ACC112 (cell line): Measurements from ENCODE around the gene FKBP2.
A peak's percentile ranks its signal among the peaks of the same experiment; 100 is the strongest.

ENCODE experiments used
- H2AFZ ChIP-seq: fragments of 200-600 bp; sonication (generic); one replicate; pipeline ENCODE4 v1.6.0; 2017; ENCODE audit warnings: antibody characterized with exemption, low read length; ENCODE audit not compliant: unreplicated experiment
- H3K27ac ChIP-seq: fragments of 200-600 bp; sonication (generic); 2 replicates; pipeline ENCODE4 v1.5.1; 2014; ENCODE audit warnings: low read depth, mild to moderate bottlenecking, antibody characterized with exemption, low read length, moderate library complexity
- H3K27me3 ChIP-seq: fragments of 200-600 bp; sonication (generic); 2 replicates; pipeline ENCODE4 v1.6.1; 2014; ENCODE audit warnings: mild to moderate bottlenecking, antibody characterized with exemption, low read length, moderate library complexity, mixed read lengths; ENCODE audit not compliant: insufficient read depth
- H3K36me3 ChIP-seq: fragments of 200-600 bp; sonication (generic); 2 replicates; pipeline ENCODE4 v1.6.1; 2016; ENCODE audit warnings: mild to moderate bottlenecking, antibody characterized with exemption, low read length, moderate library complexity, mixed read lengths; ENCODE audit not compliant: insufficient read depth
- H3K4me1 ChIP-seq: fragments of 200-600 bp; sonication (generic); one replicate; pipeline ENCODE4 v1.6.1; 2016; ENCODE audit warnings: low read length, mixed read lengths; ENCODE audit not compliant: insufficient read depth, unreplicated experiment, control insufficient read depth
- H3K4me3 ChIP-seq: fragments of 200-600 bp; sonication (generic); 2 replicates; pipeline ENCODE4 v1.5.1; 2014; ENCODE audit warnings: mild to moderate bottlenecking, low read depth, low read length
- H3K79me2 ChIP-seq: fragments of 200-600 bp; sonication (generic); one replicate; pipeline ENCODE4 v1.6.0; 2016; ENCODE audit warnings: low read length; ENCODE audit not compliant: control insufficient read depth, unreplicated experiment, insufficient read depth

FKBP2 gene

DNA sequence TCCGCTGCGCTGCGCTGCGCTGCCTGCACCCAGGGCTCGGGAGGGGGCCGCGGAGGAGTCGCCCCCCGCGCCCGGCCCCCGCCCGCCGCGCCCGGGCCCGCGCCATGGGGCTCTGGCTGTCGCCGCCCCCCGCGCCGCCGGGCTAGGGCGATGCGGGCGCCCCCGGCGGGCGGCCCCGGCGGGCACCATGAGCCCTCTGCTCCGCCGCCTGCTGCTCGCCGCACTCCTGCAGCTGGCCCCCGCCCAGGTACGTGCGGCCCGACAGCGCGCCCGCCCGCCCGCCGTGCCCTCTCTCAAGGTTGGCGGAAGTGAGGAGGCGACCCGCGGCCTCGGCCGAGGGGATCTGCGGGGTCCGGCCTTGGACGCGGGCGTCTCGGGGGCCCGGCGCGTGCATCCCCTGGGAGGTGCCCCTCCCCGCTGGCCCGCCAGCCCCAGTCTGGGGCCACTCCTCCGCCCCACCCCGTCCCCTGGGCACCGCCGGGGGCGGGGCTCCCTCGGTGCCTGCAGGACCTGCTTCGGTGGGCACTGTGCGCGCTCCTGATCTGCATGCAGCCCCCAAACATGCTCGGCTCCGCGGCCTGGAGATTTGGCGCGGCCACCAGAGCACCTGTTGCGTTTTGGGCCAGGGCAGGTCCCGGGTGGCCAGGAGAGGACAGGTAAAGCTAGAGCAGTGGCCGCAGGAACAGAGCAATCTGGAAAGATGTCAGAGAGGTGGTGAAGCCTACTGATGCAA, 6.1 kb upstream of the FKBP2 start:
- Histone ChIP-seq H3K4me1 (peaks cover 4% of the 10 kb centered on the region), H2AFZ (no peak overlapping the region), H3K36me3 (no peaks in the 10 kb centered on the region), H3K27me3 (no peaks in the 10 kb centered on the region), H3K27ac (no peak overlapping the region), H3K79me2 (peaks cover 11% of the 10 kb centered on the region), H3K4me3 (peak overlapping the region; percentile 84)

DNA sequence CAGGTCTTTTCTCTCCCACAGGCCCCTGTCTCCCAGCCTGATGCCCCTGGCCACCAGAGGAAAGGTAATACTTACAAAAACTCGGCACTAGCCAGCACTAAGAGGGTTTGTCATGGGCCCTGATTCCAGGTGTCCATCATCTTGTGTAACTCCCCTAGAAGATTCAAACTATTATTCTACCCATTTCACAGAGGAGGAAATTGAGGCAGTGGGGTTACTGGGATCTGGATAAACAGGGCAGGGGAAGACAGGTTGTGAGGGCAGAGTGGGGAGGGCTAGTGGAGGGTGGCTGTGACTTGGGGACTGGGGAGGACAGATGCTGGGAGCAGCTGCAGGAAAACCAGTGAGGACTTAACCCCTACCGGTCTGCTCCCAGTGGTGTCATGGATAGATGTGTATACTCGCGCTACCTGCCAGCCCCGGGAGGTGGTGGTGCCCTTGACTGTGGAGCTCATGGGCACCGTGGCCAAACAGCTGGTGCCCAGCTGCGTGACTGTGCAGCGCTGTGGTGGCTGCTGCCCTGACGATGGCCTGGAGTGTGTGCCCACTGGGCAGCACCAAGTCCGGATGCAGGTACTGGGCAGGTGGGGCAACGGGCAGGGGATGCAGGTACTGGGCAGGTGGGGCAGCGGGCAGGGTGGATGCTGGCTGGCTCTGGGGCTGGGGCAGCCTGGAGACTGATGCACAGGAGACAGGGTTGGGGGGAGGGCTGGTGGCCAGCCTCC, 5.3 kb upstream of the FKBP2 start:
- Histone ChIP-seq H3K4me1 (peaks cover 11% of the 10 kb centered on the region), H3K79me2 (peaks cover 11% of the 10 kb centered on the region), H3K36me3 (no peaks in the 10 kb centered on the region), H2AFZ (no peak overlapping the region), H3K4me3 (peak overlapping the region; percentile 84), H3K27ac (no peak overlapping the region), H3K27me3 (no peaks in the 10 kb centered on the region)

DNA sequence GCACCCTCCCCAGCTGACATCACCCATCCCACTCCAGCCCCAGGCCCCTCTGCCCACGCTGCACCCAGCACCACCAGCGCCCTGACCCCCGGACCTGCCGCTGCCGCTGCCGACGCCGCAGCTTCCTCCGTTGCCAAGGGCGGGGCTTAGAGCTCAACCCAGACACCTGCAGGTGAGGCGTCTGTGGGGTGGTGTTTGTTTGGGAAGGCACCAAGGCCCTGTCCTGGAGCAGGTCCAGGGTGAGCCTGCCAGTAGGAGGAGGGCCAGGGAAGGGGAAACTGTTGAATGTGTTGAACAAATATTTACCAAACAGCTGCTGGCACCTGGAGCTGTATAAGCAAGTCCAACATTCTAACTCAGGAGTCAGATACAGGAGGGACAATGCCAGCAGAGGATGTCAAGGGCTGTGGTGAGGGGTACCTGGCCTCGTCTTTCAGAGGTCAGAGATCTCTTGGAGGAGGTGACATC, 3.4 kb upstream of the FKBP2 start:
- Histone ChIP-seq H3K27me3 (no peaks in the 10 kb centered on the region), H3K79me2 (peaks cover 17% of the 10 kb centered on the region), H3K27ac (no peak overlapping the region), H3K36me3 (no peaks in the 10 kb centered on the region), H3K4me3 (no peak overlapping the region), H3K4me1 (peaks cover 15% of the 10 kb centered on the region), H2AFZ (no peak overlapping the region)

DNA sequence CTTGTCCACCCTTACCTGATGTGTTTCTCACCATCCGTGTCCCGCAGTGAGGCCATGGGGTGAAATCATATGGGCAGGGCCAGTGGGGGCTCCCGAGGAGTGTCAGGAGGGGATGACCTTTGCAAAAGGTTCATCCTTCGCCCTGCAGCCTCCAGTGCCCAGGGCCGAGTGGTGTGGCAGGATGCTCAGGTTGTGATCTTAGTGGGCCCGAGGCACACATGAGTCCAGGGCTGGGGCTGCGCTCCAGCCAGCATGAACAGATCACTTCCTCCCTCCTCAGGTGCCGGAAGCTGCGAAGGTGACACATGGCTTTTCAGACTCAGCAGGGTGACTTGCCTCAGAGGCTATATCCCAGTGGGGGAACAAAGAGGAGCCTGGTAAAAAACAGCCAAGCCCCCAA, 2.8 kb upstream of the FKBP2 start:
- peaks cover 21% of the 10 kb centered on the region for H3K4me1 ChIP-seq
- no peak overlapping the region for H3K27ac ChIP-seq

DNA sequence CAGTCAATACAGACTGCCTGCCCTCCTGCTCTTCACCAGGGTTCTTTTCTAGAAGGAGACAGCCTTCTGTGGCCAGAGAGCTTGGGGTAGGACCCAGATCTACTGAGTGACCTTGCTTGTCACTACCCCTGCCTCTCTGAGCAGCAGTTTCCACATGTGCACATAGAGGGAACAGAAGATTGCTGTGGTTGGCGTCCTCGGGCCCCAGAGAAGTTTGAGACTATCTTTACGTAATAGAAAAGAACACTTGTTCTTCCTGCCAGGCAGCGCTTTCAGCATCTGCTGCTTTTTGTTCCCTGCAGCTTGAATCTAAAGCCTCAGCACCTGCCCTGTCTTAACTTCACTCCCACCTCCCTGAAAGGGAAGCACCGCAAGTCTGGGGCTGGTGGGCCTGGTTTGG, 1.9 kb upstream of the FKBP2 start:
- no peak overlapping the region for H3K27ac ChIP-seq
- no peak overlapping the region for H2AFZ ChIP-seq
- no peaks in the 10 kb centered on the region for H3K27me3 ChIP-seq
- H3K4me3 ChIP-seq, result no peak overlapping the region
- H3K79me2 ChIP-seq, result peaks cover 24% of the 10 kb centered on the region
- no peaks in the 10 kb centered on the region for H3K36me3 ChIP-seq
- H3K4me1 ChIP-seq, result peaks cover 26% of the 10 kb centered on the region

More for the DNA sequence above, 2.8 kb upstream of the FKBP2 start:
- H3K36me3 ChIP-seq, result no peaks in the 10 kb centered on the region
- peaks cover 19% of the 10 kb centered on the region for H3K79me2 ChIP-seq
- no peak overlapping the region for H3K4me3 ChIP-seq
- no peaks in the 10 kb centered on the region for H3K27me3 ChIP-seq
- H2AFZ ChIP-seq, result no peak overlapping the region

DNA sequence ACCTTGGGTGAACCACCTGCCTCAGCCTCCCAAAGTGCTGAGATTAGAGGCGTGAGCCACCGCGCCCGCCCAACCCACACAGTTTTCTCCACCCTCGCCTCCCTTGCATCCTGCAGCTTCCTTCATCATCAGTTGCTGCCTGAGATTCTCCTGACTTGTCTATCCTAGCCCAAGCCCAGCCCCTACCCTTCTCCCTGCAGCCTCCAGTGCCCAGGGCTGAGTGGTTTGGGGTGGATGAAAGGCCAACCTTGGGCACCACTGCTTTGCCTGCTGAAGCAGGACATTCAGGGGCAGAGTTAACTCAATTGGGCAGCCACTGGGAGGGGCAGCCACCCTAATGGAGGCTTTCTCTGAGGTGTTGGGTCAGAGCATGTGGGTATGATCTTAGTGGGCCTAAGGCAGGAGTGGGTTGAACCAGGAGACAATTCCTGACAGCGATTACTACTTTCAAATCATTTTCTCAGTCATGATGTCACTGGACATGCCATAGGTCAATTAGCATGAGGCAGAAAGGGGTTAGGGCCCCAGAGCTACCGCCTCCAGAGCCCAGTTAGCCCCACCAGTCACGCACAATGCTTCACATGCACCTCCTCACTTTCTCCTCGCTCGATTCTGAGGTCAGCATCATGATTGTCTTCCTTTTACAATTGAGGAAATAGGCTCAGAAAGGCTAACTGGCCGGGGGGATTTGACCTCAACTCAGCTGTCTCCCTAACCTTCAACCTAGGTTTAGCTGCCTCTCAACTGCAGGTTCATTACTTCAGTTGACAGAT, 1.0 kb upstream of the FKBP2 start:
- Histone ChIP-seq H3K27me3 (no peaks in the 10 kb centered on the region), H3K36me3 (no peaks in the 10 kb centered on the region), H3K4me1 (peaks cover 32% of the 10 kb centered on the region), H3K27ac (peak overlapping the region; percentile 88), H3K79me2 (peaks cover 32% of the 10 kb centered on the region), H2AFZ (no peak overlapping the region), H3K4me3 (peak overlapping the region; percentile 84)

GRCh38 chr11:64241241-64241490, 271 bp downstream of the FKBP2 start:
- H3K79me2 ChIP-seq, result peaks cover 36% of the 10 kb centered on the region
- no peaks in the 10 kb centered on the region for H3K36me3 ChIP-seq
- no peaks in the 10 kb centered on the region for H3K27me3 ChIP-seq
- H3K4me3 ChIP-seq, result peak overlapping the region; percentile 84
- H3K4me1 ChIP-seq, result peaks cover 35% of the 10 kb centered on the region
- H2AFZ ChIP-seq, result no peak overlapping the region
- peak overlapping the region; percentile 88 for H3K27ac ChIP-seq

DNA sequence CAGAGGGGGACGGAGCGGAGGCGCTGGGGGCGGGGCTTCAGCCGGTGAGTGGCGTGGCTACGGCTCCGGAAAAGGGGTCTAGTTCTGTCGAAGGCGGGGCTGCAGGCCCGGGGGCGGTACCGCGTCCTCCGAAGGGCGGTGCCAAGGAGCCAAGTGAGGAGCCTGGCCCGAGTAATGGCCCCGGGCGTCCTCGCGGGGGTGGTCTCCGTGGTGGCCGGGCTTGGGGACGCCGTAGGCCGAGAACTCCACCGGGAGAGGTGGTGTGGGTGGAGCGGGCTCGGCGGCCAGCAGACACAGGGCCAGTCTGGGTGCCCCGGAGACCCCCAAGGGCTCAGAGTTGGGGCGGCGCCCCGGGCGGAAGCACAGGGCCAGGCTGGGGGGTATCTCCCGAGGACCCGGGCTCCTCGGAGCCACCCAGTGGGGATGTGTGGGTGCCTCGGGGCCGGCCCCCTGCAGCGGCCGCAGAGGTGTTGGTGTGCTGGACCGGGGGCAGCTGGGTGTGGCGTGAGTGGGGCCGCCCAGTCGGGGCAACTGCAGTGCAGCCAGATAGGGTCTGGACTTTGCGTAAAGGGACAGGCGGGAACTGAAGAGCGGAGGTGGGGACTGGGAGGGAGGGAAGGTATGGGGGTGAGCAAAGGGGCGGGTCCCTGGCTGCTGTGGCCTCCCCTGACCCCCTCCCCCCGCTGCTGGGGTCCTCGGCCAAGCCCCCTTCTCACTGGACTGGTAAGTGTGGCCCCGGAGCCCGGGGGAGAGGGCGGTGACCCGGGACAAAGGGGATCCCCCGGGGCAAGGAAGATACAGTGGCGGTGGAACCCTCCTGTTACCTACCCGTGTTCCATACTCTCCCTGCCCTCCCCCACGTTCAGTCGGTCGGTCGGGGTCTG, 838 bp downstream of the FKBP2 start:
- Histone ChIP-seq H3K4me3 (peak overlapping the region; percentile 84), H3K27me3 (no peaks in the 10 kb centered on the region), H3K79me2 (peaks cover 37% of the 10 kb centered on the region), H2AFZ (no peak overlapping the region), H3K27ac (peak overlapping the region; percentile 41), H3K4me1 (peaks cover 35% of the 10 kb centered on the region), H3K36me3 (no peaks in the 10 kb centered on the region)

GRCh38 chr11:64243236-64243854, 2.5 kb downstream of the FKBP2 start:
- no peak overlapping the region for H3K27ac ChIP-seq
- H2AFZ ChIP-seq, result no peak overlapping the region

DNA sequence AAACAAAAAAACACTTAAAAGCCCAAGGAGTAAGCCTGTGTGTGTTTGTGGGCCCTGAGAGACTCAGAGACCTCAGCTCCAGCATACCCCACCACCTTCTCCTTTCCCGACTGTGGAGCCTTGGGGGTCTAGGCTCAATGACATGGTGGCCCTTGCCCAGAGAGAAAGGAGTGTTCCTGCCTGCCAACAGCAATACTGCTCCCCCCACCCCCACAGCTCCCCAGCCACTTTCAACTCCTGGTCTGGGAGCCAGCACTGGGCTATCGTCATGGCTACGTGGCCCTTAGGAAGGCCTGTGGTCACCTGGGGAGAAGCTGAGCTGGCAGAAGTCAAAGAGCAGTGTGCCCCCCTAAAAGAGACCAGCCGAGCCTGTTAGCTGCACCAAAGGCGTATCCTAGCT, 3.2 kb downstream of the FKBP2 start:
- H3K4me1 ChIP-seq, result peaks cover 40% of the 10 kb centered on the region
- H3K27me3 ChIP-seq, result no peaks in the 10 kb centered on the region
- no peak overlapping the region for H2AFZ ChIP-seq
- H3K36me3 ChIP-seq, result no peaks in the 10 kb centered on the region
- no peak overlapping the region; the same call in 1 of the 2 replicates for H3K4me3 ChIP-seq
- H3K27ac ChIP-seq, result no peak overlapping the region
- H3K79me2 ChIP-seq, result peaks cover 37% of the 10 kb centered on the region

More at GRCh38 chr11:64243236-64243854, 2.5 kb downstream of the FKBP2 start:
- H3K4me1 ChIP-seq, result peaks cover 40% of the 10 kb centered on the region
- no peaks in the 10 kb centered on the region for H3K27me3 ChIP-seq
- peaks cover 37% of the 10 kb centered on the region for H3K79me2 ChIP-seq
- H3K36me3 ChIP-seq, result no peaks in the 10 kb centered on the region
- peak overlapping the region; percentile 31; the same call in 1 of the 2 replicates for H3K4me3 ChIP-seq
